ENCODE measurements around the gene NASP. TPM values are rescaled to one million over a fixed set of nuclear protein-coding genes. Genes with fewer than 3 reads are reported as not detected.

The NASP gene
- polyA plus RNA-seq, 1 donor, result 469 TPM

- no peak for DNase-seq
These were observed 29.2 kb downstream of the NASP start for GRCh38 chr1:45612941-45613579.

GRCh38 chr1:45615885-45616284 lies 32.0 kb downstream of the NASP start:
- DNase-seq, result no peak

GRCh38 chr1:45617618-45618017 lies 33.8 kb downstream of the NASP start:
- no peak for DNase-seq

- no peak for DNase-seq
These were observed 35.5 kb downstream of the NASP start for GRCh38 chr1:45619149-45619921.

GRCh38 chr1:45620588-45621500 lies 37.0 kb downstream of the NASP start:
- DNase-seq, result no peak

GRCh38 chr1:45621501-45621836 lies 37.6 kb downstream of the NASP start:
- no peak for DNase-seq

GRCh38 chr1:45621895-45622523 lies 38.2 kb downstream of the NASP start:
- DNase-seq, result peak; percentile 21

DNA sequence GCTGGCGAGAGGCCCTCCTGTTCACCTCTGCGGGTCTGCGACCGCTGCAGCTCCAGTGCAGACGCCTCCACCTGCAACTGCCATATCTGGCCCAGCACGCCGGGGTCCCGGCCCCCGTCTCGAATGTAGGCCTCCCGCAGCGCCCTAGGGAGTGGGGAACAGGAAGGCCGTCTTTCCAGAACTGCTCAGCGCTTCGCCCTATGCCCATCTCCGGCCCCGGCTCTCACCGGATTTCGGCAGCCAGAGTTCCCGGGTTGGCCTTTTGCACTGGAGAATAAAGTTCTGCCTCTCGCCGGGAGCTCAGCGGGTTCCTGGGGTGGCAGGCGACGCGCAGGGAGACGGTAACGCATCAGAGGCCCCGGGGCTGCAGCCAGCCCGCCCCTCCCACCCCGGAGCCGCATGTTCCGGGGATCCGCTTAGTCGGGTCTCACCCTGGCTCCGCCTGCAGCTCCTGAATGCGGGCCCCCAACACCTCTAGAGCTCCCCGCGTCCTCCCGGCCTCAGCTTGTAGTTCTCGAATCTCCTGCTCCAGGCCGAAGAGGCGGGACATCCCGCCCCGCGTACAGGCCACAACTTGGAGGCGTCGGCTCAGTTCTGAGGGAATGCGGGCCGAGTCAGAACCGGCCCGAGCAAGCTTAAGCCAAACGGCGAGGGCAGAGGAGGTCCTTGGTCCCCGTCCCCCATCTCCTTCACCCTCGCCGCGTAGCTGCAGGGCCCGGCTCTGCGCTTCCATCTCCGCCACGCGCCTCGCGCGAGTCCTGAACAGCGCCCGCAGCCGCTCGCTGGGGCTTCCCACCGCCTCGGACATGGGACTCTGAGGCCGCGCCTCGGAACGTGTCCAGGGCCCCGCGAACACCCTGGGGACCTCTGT lies 38.9 kb downstream of the NASP start:
- peak; percentile 24 for DNase-seq

- DNase-seq, result no peak
These were observed 40.1 kb downstream of the NASP start, which contains the start of gene CCDC17 for GRCh38 chr1:45623972-45624371. Gene CCDC17, minus strand, starts transcription at chr1:45624054. Its CDS starts 145 bp downstream, at chr1:45623909.

GRCh38 chr1:45629035-45629434 lies 45.2 kb downstream of the NASP start:
- DNase-seq, result no peak

DNA sequence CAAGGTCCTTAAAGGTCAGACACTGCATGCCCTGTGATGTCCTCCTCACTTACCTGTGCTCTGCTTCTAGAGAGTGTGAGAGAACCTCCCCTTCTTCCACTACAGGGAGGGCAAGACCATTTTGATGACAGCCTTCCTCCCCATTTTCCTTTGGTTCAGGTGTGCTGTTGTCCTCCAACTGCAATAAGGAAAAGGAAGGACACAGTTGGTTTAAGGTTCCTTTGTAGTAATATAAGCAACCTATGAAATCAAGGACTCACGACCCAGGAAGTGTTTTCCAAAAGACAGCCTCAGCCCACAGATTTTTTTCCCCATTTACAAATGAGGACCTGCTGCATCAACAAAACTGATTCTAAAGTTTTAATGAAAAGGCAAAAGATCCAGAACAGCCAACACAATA lies 46.6 kb downstream of the NASP start:
- DNase-seq, result no peak

- DNase-seq, result no peak
These were observed 51.4 kb downstream of the NASP start for GRCh38 chr1:45635211-45635610.

DNA sequence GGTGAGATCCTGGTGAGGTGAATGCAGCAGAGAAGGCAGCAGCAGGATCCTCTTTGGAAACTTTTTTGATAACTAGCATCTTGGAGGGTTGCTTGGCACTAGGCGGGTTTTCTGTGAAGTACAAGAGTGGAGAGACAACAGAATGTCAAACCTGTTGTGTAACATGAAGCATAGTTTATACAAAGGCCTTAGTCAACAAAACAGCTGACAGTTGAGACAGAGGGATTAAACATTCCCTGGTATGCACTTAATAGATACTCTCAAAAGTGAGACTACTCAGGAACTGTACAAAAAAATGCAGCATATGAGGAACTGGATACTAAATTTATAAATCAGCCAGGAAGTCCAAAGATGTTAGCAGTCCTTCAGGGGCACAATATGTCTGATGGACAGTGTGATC lies 56.5 kb downstream of the NASP start:
- no peak for DNase-seq

DNA sequence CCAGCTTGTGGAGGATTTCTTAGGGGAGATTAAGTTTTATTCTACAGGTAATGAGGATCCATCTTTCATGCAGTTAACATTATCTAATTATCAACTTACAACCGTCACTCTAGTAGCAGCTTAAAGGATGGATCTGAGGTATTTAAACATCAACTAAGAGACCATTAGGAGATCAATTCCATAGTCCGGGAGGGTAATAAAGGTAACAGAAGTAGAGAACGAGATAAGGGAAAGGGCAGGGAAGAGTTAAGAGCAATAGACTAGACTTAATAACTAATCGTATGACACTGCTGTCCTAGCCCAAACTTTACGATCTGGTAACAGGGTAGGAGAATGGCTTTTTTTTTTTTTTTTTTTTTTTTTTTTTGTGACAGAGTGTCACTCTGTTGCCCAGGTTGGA lies 59.5 kb downstream of the NASP start:
- no peak for DNase-seq

DNA sequence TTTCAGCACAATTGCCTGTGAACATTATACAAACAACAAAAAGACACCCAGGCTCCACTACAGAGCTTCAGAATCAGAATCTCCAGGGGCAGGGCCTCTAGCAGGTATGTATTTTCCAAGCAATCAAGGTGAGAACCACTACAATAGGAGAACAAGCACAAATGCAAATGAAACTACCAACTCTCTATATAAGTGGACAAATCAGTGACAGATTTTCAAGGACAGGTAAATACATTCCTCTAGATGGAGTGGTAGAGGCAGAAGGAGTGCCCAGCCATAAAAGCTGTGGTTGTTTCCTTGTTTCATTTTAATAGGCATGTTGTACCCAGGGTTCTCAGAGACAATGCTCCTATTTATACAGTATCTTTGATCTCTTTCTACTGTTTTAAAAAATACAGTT lies 60.1 kb downstream of the NASP start:
- no peak for DNase-seq

DNA sequence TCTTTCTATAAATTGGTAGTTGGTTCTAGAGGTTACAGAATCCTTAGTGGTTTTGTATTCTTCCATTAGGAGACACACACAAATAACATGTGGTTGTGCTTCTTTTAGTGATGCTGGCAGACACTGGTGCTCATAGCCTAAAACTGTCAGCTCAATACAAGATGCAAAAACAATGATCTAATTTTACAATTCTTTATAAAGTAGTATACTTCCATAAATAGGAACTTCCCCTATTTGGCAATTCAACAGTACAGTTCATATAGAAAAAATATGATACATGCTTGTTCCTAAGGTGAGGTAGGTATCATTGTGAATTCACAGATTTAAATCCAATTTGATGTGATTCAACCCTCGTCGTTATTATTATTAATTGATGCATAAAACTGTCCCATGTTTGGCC lies 60.8 kb downstream of the NASP start:
- DNase-seq, result no peak

DNA sequence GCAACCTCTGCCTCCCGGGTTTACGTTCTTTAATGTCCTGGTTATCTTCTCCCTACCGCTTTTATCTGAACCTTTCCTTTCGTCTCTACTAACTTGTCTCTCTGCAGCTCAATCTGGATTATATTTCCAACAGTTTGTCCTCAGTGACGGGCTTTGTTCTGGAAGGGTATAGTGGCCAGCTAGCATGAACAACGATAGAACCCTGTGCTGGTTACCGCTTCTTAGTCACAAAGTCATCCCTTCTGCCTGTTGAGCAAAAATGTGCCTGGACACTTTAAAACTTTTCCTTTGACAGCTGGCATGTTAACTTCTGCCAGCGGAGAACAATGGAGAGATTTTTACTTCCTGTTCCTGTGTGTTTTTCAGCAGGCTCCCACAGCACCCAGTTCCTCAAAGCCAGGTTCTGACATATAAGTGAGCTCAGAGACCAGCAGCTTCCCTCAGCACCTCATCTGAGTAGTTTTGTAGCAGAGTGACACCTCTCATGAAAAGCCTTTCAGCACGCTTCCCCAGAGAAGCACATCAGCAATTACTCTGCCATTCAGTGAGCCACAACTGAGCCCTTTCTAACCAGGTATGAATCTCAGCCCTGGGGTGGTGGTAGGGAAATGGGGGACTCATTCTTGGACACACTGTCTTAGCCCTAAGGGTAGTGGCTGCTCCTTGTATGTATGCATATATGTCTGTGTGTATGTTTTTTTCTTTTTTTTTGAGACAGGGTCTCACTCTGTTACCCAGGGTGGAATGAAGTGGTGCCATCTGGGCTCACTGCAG lies 63.6 kb downstream of the NASP start:
- DNase-seq, result no peak

- no peak for DNase-seq
These were observed 70.9 kb downstream of the NASP start for GRCh38 chr1:45654540-45655280.

- no peak for DNase-seq
These were observed 72.9 kb downstream of the NASP start for GRCh38 chr1:45656573-45657226.
